ENCODE measurements around the gene WDR75.

Gene WDR75

DNA sequence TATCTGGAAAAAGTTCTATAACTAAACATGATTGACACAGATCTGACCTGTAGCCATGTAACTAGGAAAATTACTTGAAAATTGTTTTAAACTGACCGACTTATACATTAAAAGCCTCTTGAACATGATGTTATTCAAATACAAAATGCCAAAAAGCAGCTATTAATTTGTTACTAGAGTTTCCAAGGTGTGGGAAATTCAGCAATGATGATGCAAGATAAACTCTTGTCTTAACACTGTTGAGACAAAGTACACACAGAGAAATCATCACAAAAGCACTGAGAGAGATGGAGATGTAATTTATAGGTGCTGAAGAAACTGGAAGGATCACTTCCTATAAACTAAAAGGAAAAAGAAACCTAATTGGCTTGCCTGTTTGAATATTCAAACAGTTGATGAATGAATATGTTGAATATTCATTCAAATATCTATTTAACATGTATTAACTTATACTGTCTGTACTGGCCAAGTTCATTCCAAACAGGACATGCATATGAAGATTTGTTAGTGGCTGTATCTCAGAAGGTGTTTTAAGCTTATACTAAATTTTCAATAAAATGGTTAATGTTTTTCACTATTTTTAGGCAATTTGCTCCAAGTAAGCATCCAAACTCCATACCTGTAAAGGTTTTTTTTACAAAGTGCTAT, 34.6 kb upstream of the WDR75 start:
- Histone ChIP-seq H3K27ac (no peak overlapping the region), H2AFZ (ENCODE audit: low read depth) (no peak overlapping the region), H3K4me2 (no peak overlapping the region), H3K27me3 (ENCODE audit: insufficient read depth, low read depth) (no peaks in the 10 kb centered on the region), H3K4me1 (ENCODE audit: low read depth, poor library complexity, severe bottlenecking) (no peaks in the 10 kb centered on the region), H4K20me1 (ENCODE audit: insufficient read depth) (no peaks in the 10 kb centered on the region), H3K9ac (no peak overlapping the region), H3K79me2 (ENCODE audit: insufficient read depth, low read depth) (no peaks in the 10 kb centered on the region), H3K4me3 (IDR thresholded peaks at IDR 0.05; ENCODE audit: insufficient read depth, low read depth, low read length) (no peak overlapping the region), H3K36me3 (ENCODE audit: insufficient read depth) (no peaks in the 10 kb centered on the region)
- TF ChIP-seq, protein P1, sequence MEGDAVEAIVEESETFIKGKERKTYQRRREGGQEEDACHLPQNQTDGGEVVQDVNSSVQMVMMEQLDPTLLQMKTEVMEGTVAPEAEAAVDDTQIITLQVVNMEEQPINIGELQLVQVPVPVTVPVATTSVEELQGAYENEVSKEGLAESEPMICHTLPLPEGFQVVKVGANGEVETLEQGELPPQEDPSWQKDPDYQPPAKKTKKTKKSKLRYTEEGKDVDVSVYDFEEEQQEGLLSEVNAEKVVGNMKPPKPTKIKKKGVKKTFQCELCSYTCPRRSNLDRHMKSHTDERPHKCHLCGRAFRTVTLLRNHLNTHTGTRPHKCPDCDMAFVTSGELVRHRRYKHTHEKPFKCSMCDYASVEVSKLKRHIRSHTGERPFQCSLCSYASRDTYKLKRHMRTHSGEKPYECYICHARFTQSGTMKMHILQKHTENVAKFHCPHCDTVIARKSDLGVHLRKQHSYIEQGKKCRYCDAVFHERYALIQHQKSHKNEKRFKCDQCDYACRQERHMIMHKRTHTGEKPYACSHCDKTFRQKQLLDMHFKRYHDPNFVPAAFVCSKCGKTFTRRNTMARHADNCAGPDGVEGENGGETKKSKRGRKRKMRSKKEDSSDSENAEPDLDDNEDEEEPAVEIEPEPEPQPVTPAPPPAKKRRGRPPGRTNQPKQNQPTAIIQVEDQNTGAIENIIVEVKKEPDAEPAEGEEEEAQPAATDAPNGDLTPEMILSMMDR (conservative IDR thresholded peaks at IDR 0.05; ENCODE audit: low read depth, low read length) = no peak

DNA sequence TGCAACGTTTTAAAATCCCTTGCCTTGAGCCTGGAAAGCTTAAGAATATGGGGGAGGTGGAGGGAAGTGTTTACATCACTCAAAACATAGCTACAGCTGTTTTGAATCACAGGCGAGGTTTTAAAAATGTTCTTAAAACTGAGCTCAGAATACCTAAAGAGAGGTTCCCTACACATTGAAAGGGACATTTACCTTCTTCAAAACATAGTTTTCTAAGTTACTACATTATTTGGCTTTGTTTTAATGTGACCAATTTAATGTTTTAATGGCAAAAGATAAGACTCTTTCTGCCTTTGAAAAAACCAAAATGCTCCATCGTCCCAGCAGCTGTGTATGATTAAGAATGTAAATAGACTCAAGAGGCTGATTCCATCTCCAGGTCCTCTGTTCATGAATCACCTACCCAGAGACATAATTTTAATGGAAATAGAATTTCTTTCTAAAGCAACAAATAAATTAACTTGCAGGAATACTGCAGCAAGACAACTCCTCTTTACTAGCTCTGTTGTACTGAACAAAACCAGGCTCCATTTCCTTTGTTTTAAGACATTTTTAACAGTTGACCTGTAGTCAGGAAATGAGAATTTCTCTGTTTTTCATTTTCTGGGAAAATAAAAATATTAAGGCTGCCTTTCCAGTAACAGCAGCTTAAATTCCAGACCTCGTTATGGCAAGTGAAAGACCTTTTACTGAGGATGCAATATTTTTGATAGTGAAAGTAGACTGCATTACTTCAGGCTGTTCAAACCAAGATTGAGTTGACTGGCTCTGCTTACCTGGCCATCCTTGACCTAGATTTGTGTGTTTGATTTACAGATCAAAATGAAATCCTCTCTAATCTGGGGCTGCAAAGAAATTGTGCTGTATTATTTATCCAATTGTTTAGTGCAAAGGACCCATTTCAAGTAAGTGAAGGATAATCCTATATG, 33.7 kb upstream of the WDR75 start:
- H4K20me1 ChIP-seq (ENCODE audit: insufficient read depth) = no peaks in the 10 kb centered on the region
- no peaks in the 10 kb centered on the region for H3K79me2 ChIP-seq (ENCODE audit: insufficient read depth, low read depth)
- H2AFZ ChIP-seq (ENCODE audit: low read depth) = no peak overlapping the region
- no peak overlapping the region for H3K9ac ChIP-seq
- no peak overlapping the region for H3K4me3 ChIP-seq (IDR thresholded peaks at IDR 0.05; ENCODE audit: insufficient read depth, low read depth, low read length)
- no peaks in the 10 kb centered on the region for H3K36me3 ChIP-seq (ENCODE audit: insufficient read depth)
- no peak overlapping the region for H3K27ac ChIP-seq
- TF ChIP-seq, protein P1 (conservative IDR thresholded peaks at IDR 0.05; ENCODE audit: low read depth, low read length) = no peak
- H3K4me1 ChIP-seq (ENCODE audit: low read depth, poor library complexity, severe bottlenecking) = no peaks in the 10 kb centered on the region
- no peaks in the 10 kb centered on the region for H3K27me3 ChIP-seq (ENCODE audit: insufficient read depth, low read depth)
- H3K4me2 ChIP-seq = no peak overlapping the region

DNA sequence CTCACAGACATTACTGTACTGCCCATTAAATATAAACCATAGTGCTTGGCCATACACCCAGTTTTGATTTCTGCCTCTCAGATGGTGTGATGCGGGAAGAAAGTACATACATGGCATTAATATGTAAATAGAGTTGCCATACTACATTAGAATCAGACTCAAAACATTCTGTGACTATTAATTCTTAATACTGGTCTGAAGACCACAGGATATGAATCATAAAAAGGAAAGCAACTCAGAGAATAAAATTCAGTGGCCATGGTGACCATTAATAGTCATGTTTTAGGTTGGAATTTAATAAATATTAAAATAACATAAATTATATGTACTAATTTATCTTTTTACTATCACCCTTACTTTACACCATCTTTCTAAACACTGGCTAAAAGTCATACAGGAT, 33.0 kb upstream of the WDR75 start:
- no peaks in the 10 kb centered on the region for H3K27me3 ChIP-seq (ENCODE audit: insufficient read depth, low read depth)
- no peak overlapping the region for H3K4me3 ChIP-seq (IDR thresholded peaks at IDR 0.05; ENCODE audit: insufficient read depth, low read depth, low read length)
- no peaks in the 10 kb centered on the region for H3K4me1 ChIP-seq (ENCODE audit: low read depth, poor library complexity, severe bottlenecking)
- no peaks in the 10 kb centered on the region for H3K36me3 ChIP-seq (ENCODE audit: insufficient read depth)
- TF ChIP-seq, protein P1 (conservative IDR thresholded peaks at IDR 0.05; ENCODE audit: low read depth, low read length) = no peak
- H3K9ac ChIP-seq = no peak overlapping the region
- no peak overlapping the region for H3K4me2 ChIP-seq
- H4K20me1 ChIP-seq (ENCODE audit: insufficient read depth) = no peaks in the 10 kb centered on the region
- no peaks in the 10 kb centered on the region for H3K79me2 ChIP-seq (ENCODE audit: insufficient read depth, low read depth)
- no peak overlapping the region for H2AFZ ChIP-seq (ENCODE audit: low read depth)
- H3K27ac ChIP-seq = no peak overlapping the region

DNA sequence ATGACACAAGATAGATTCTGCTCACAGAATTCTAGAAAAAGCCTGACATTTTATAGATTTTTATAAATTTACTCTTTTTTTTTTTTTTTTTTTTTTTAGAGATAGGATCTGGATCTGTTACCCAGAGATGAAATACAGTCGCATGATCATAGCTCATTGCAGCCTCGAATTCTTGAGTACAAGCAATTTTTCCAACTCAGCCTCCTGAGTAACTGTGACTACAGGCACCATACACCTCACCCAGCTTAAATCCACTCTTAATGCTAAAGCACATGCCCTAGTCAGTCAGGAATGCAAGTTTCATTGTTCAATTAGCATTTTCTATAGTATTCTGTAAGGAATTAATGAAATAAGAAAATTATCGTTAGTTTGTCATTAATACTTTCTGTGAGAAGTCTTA, 32.1 kb upstream of the WDR75 start:
- Histone ChIP-seq H3K36me3 (ENCODE audit: insufficient read depth) (no peaks in the 10 kb centered on the region), H3K4me3 (IDR thresholded peaks at IDR 0.05; ENCODE audit: insufficient read depth, low read depth, low read length) (no peak overlapping the region), H3K4me2 (no peak overlapping the region), H4K20me1 (ENCODE audit: insufficient read depth) (no peaks in the 10 kb centered on the region), H3K9ac (no peak overlapping the region), H3K79me2 (ENCODE audit: insufficient read depth, low read depth) (no peaks in the 10 kb centered on the region), H2AFZ (ENCODE audit: low read depth) (no peak overlapping the region), H3K4me1 (ENCODE audit: low read depth, poor library complexity, severe bottlenecking) (no peaks in the 10 kb centered on the region), H3K27ac (no peak overlapping the region), H3K27me3 (ENCODE audit: insufficient read depth, low read depth) (no peaks in the 10 kb centered on the region)
- TF ChIP-seq, protein P1 (conservative IDR thresholded peaks at IDR 0.05; ENCODE audit: low read depth, low read length) = no peak
